Measurements from ENCODE around the gene CDC25B. TPM values are rescaled to one million over a fixed set of nuclear protein-coding genes. Genes with fewer than 3 reads are reported as not detected.

Gene CDC25B
- total RNA-seq, 1 donor = 51.0 TPM

- DNase-seq (ENCODE audit: low read depth) = peak; percentile 69
Measured at GRCh38 chr20:3768342-3769130, 27.6 kb upstream of the CDC25B start.

GRCh38 chr20:3771552-3772058, 24.5 kb upstream of the CDC25B start:
- no peak for DNase-seq (ENCODE audit: low read depth)
- no peak overlapping the region for H3K4me3 ChIP-seq (ENCODE audit: low read depth, low read length)
- no peak for TF ChIP-seq CTCF (IDR thresholded peaks at IDR 0.05; ENCODE audit: insufficient read depth, low read length)

More at GRCh38 chr20:3768342-3769130, 27.6 kb upstream of the CDC25B start:
- TF ChIP-seq CTCF (IDR thresholded peaks at IDR 0.05; ENCODE audit: insufficient read depth, low read length) = peak; percentile 52
- peak overlapping the region; percentile 79 for H3K4me3 ChIP-seq (ENCODE audit: low read depth, low read length)

GRCh38 chr20:3775457-3776108, 20.5 kb upstream of the CDC25B start:
- TF ChIP-seq CTCF (IDR thresholded peaks at IDR 0.05; ENCODE audit: insufficient read depth, low read length) = no peak
- no peak overlapping the region for H3K4me3 ChIP-seq (ENCODE audit: low read depth, low read length)
- DNase-seq (ENCODE audit: low read depth) = no peak

GRCh38 chr20:3777381-3777715, 18.8 kb upstream of the CDC25B start:
- DNase-seq (ENCODE audit: low read depth) = no peak
- peak overlapping the region; percentile 61 for H3K4me3 ChIP-seq (ENCODE audit: low read depth, low read length)

GRCh38 chr20:3777716-3778629, 18.1 kb upstream of the CDC25B start:
- peak overlapping the region; percentile 61 for H3K4me3 ChIP-seq (ENCODE audit: low read depth, low read length)
- peak; percentile 34 for DNase-seq (ENCODE audit: low read depth)
- no peak for TF ChIP-seq CTCF (IDR thresholded peaks at IDR 0.05; ENCODE audit: insufficient read depth, low read length)

More at GRCh38 chr20:3777381-3777715, 18.8 kb upstream of the CDC25B start:
- TF ChIP-seq CTCF (IDR thresholded peaks at IDR 0.05; ENCODE audit: insufficient read depth, low read length) = no peak

- no peak for DNase-seq (ENCODE audit: low read depth)
- no peak for TF ChIP-seq CTCF (IDR thresholded peaks at IDR 0.05; ENCODE audit: insufficient read depth, low read length)
- H3K4me3 ChIP-seq (ENCODE audit: low read depth, low read length) = no peak overlapping the region
Measured at GRCh38 chr20:3778976-3779375, 17.1 kb upstream of the CDC25B start.

All from fibroblast of the aortic adventitia (primary cell).